ENCODE results near the gene GRIPAP1.

GRIPAP1 gene

GRCh38 chrX:48958635-48959094, 43.4 kb downstream of the GRIPAP1 start:
- no peak for DNase-seq

GRCh38 chrX:48957827-48958634, 44.0 kb downstream of the GRIPAP1 start:
- peak; percentile 92 for DNase-seq

DNA sequence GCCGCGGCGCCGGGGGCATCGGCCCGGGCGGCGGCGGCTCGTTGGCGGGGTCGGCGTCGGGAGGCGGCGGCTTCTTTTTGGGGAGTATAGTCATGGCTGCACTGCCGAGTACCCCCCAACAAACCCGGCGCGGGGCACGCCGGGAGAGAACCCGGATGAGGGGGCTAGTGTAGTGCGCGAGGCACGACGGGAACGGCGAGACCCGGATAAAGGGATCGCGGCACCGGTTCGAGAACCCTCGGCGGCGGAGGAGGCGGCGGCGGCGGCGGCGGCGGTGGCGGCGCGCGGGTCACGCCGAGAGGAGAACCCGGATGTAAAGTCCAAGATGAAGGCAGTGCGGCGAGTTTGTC, 44.6 kb downstream of the GRIPAP1 start, which contains the start of gene OTUD5:
TSS of gene OTUD5 (minus strand) at position 131 of the 350 bp plus-strand sequence. CDS start at position 94, 37 bp downstream.
- peak; percentile 78 for DNase-seq

DNA sequence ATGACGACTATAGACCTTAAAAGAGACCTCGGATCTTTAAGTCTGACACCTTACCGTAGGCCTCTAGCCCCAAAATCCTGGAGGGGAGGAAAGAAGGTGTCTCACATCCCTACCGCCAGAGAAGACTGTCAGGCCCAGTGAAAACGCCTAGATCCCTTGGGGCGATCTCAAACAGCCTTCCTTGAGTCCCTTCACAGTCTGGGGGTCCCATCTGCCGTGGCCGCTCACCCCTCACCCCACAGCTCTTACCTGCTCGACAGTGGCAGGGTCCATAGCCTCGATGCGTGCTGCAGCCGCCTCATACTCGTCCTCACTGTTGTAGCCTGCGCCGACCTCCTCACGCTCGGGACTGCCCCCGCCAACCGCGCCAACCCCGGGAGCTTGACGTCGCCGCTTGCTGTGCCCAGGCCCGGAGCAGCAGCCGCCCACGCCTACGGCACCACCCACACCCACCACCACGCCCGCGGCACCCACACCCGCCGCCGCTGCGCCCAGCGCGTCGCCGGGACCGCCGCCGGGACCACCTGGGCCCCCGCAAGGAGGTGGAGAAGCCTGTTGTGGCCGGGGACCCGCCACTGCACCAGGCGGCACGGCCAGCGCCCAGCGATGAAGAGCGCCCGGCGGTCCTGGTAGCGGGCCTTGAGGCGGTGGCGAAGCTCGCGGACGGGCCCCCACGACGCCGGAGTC, 45.2 kb downstream of the GRIPAP1 start:
- DNase-seq, result peak; percentile 58

DNA sequence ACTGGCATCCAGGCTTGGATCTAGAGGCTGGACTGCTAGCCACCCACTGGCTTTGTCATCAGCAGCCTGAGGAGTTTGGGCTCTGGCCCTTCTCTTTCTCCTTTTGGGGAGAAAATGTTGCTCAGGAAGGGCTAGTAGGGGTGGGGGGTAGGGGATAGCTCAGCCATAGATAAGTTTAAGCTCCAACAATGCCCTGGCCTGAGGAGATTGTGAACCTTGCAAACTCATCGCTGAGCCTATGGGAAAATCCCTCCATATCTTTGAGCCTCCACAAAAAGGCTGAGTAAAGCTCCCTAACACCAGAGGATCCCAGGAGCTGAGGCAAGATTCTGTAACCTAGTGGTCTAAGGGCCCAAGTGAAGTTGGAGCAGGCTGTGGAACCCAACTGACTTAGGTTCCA, 53.5 kb downstream of the GRIPAP1 start:
- DNase-seq, result no peak

- peak; percentile 28 for DNase-seq
Measured at GRCh38 chrX:48945517-48946348, 56.3 kb downstream of the GRIPAP1 start.

GRCh38 chrX:48942895-48943294, 59.2 kb downstream of the GRIPAP1 start:
- no peak for DNase-seq

DNA sequence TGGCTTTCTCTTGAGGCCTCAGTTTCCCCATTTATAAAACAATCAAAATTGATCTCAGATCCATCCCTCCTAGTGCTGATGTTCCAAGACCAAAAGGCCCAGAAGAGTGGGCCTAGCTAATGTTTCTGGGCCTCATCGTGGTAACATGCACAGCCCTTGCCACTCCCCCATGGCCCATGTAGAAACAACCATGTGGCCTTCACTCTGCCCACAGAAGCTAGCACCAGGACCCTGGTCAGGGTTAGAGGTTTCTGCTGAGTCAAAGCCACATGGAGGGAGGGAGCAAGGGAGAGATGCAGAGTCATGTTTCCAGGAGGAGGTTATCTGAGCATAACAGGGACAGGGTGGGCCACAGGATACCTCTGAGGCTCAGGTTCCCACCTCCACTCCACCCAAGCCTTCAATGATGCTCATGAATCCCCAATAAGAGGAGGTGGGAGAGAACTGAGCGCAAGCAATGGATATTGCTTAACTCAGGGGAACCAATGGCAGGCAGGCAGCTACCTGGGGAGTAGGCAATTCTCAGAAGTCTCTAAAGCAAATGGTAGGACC, 61.6 kb downstream of the GRIPAP1 start:
- no peak for DNase-seq

DNA sequence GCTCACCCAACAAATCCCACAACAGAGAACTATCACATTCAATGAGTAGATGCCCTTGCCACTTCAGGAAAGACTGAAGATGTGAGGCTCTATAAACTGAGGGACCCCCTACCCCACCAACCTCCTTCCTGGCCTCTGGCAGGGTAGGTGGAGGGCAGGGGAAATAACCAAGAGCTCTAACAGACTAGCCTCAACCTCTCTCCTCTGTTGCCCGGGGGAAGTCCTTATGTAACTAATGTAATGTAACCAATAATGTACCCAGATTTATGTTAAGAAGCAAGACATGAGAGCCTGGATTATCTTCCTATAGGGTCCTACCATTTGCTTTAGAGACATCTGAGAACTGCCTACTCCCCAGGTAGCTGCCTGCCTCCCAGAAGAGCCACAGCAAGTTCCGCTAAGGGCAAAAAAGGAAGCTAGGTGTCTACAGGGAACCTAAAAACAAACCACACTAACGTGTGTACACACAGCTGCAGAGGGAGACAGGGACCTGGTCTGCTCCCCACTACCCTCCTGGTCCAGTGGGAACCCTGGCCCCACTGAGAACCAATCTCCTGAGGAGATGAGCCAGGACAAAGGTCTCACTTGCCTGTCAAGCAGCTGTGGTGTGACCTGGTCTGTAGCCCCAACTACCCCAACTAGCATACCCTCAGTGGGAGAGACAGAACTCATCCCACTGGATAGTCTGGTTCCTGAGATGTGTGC, 62.4 kb downstream of the GRIPAP1 start:
- DNase-seq, result no peak

- DNase-seq, result peak; percentile 78
Measured at GRCh38 chrX:48938721-48939425, 63.2 kb downstream of the GRIPAP1 start.

DNA sequence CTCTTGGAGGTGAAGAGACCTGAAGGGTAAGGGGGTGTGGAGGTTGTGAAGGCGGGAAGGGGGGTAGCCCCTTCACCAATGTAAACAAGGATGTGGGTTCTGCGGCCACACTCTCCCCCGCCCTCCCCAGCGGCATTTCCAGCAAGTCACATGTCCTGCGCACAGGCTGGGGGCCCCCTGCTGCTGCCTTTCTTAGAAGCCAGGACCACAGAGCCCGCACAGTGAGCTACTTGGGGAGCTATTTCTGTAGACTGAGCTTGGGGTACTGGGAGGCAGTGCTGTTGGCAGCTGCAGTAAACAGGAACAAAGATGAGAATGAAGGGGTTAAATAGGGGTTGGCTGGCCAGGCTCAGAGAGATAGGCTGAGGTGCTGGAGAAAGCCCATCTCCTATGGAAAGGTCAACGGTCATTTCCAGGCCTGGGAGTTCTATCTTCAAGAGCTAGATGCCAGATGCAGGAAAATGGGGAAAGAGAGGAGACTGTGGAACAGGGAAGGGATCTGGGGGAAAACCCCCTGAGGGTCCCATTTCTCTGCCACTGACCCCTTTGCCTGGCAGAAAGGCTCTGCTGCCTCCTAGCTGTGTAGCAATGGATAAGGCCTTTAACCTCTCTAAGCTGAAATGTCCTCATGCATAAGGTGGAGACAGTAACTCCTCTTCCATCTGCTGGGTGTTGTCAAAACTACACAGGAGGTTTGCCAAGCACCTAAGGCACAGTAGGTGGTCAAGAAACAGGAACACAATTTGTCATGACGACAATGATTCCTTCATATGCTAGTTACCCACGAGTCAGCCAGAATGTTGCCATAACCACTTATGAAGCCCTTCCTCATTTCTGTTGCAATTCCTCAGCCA, 64.8 kb downstream of the GRIPAP1 start:
- DNase-seq, result peak; percentile 88

GRCh38 chrX:48936429-48937053, 65.5 kb downstream of the GRIPAP1 start:
- no peak for DNase-seq

GRCh38 chrX:48935301-48935670, 66.8 kb downstream of the GRIPAP1 start:
- DNase-seq, result no peak

DNA sequence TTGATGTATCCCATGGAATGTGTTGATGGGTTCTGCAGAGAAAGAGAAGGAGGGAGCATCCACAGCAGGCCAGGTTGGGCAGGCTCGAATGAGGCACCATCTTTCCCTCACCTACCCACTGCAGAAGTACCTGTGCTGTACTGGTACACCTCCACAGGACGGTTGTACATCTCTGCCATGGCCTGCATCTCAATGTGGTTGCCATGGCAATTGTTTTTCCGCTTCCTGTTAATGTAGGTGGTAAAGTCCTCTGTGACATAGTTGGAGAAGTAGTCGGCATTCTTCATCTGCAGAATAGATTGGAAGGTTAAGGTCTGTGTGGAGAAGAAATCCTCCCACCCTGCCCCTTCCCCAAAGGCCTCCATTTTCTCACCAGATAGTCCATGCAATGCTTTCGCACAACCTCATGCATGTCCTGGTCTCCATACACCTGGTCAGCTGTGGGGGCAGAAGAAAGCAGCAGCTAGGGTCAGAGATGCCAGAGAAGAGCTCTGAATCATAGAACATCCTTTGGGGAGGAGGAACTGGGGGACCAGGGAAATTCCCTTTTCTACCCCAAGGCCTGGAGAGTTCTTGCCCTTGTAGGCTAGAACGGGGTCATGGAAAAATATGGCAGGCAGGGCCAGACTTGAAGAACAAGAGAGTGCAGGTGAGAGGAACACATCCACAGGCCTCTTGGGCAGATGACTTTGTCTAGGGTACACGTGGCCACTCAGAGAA, 67.3 kb downstream of the GRIPAP1 start:
- no peak for DNase-seq

DNA sequence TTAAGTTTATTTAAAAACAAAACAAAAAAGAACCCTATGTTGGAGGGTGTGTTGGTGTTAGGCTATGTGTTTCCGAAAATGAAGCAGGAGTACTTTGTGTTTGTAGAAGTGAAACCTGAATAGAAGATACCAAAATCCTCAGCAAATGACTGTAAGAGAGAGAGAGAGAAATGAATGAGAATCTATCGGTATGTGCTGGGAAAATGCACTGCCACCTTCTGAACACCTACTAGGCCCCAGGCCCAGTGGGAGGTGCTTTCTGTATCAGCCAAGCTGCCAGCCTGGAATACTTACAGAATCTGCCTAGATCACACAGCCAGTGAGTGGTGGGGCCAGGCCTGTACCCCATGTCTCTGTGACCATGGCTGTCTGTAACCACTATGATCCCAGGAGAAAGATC, 68.3 kb downstream of the GRIPAP1 start:
- peak; percentile 32 for DNase-seq

- DNase-seq, result no peak
Measured at GRCh38 chrX:48927736-48928382, 74.2 kb downstream of the GRIPAP1 start.

DNA sequence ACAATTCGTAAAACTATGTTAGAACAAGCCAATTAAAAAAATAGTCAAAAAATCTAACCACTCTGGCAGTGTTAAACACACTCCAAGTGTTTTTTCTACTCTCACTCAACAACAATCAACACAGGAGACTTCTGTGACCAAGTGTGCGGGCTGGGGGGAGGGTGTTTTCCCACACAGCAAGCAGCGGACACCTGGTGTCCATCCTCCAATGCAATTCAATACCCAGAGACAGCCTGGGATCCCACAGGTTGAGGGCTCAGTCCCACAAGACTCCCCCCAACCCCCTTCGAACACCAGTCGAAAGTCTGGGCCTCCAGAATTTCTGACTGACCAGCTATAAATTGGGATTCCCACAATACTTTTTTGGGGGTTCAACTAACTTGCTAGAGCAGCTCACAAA, 74.9 kb downstream of the GRIPAP1 start:
- no peak for DNase-seq

DNA sequence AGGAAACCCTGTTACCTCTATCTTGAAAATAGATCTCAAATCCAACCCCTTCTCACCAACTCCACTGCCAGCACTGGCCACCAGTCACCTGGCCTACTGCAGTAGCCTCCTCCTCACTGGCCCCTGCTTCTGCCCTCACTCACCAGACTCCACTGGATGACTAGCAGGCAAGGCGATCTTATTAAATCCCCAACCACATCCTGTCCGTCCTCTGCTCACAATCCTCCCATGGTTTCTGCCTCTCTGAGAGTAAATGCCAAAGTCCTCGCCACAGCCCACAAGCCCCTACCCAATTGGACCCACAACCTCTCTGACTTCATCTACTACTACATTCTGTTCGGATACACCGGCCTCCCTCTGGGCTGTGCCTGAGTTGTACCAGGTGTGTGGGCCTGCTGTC, 77.8 kb downstream of the GRIPAP1 start:
- DNase-seq, result no peak

- DNase-seq, result no peak
Measured at GRCh38 chrX:48923771-48924170, 78.3 kb downstream of the GRIPAP1 start.
